ENCODE results near the gene HIF1AN. TPM values are rescaled to one million over a fixed set of nuclear protein-coding genes. Genes with fewer than 3 reads are reported as not detected.

HIF1AN gene
- total RNA-seq, 1 experiment from 2014 or later: 49.9 TPM

GRCh38 chr10:100607439-100607838 lies 71.7 kb downstream of the HIF1AN start:
- no peak for DNase-seq (ENCODE audit: low spot score)
- peaks cover 13% of the 10 kb centered on the region for H3K9me3 Mint-ChIP-seq
- peaks cover 48% of the 10 kb centered on the region for H3K27me3 Mint-ChIP-seq (ENCODE audit: low read depth)
- TF ChIP-seq ZNF671 (CRISPR knock-in tag; IDR thresholded peaks at IDR 0.05) (no peak), JAZF1 (CRISPR knock-in tag; IDR thresholded peaks at IDR 0.05) (no peak), CREM (CRISPR knock-in tag; IDR thresholded peaks at IDR 0.05) (no peak), MXD4 (CRISPR knock-in tag; IDR thresholded peaks at IDR 0.05; ENCODE audit: borderline replicate concordance) (no peak), USF2 (CRISPR knock-in tag; IDR thresholded peaks at IDR 0.05) (no peak), ERG (CRISPR knock-in tag; IDR thresholded peaks at IDR 0.05) (no peak), SP1 (CRISPR knock-in tag; conservative IDR thresholded peaks at IDR 0.05) (no peak), TP53 (CRISPR knock-in tag; IDR thresholded peaks at IDR 0.05) (no peak)
- TF ChIP-seq, protein P1, sequence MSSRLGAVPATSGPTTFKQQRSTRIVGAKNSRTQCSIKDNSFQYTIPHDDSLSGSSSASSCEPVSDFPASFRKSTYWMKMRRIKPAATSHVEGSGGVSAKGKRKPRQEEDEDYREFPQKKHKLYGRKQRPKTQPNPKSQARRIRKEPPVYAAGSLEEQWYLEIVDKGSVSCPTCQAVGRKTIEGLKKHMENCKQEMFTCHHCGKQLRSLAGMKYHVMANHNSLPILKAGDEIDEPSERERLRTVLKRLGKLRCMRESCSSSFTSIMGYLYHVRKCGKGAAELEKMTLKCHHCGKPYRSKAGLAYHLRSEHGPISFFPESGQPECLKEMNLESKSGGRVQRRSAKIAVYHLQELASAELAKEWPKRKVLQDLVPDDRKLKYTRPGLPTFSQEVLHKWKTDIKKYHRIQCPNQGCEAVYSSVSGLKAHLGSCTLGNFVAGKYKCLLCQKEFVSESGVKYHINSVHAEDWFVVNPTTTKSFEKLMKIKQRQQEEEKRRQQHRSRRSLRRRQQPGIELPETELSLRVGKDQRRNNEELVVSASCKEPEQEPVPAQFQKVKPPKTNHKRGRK (CRISPR knock-in tag; IDR thresholded peaks at IDR 0.05; ENCODE audit: borderline replicate concordance): no peak
- H3K27ac Mint-ChIP-seq: no peak overlapping the region
- no peak overlapping the region for H3K4me3 Mint-ChIP-seq
- ChIA-PET POLR2A (no interaction called here), CTCF (interaction anchor here (1.0 to 1.4 kb wide), 2 partner anchors 38 to 89 kb away, joined by 4 to 5 read pairs; no protein-coding TSS in a partner anchor)
- peaks cover 2% of the 10 kb centered on the region; the same call in 1 of the 2 replicates for H3K36me3 Mint-ChIP-seq
- ATAC-seq: no peak
- H3K4me1 Mint-ChIP-seq: no peaks in the 10 kb centered on the region

Other genes starting within 250 kb of the HIF1AN start
- 47.6 to 54.1 TPM (median 52.4 TPM) in 3 replicates for gene BLOC1S2, start 249.3 kb upstream of the HIF1AN start, total RNA-seq (2021)
- gene PKD2L1, start 205.7 kb upstream of the HIF1AN start, total RNA-seq (2021): 0.09 TPM in 1 of 3 replicates, not detected in the others
- gene SCD, start 188.7 kb upstream of the HIF1AN start, total RNA-seq (2021): 490 to 556 TPM (median 501 TPM) in 3 replicates
- 0.68 to 1.1 TPM (median 0.85 TPM) in 3 replicates for gene WNT8B, start 72.9 kb upstream of the HIF1AN start, total RNA-seq (2021)
- 6.4 to 7.9 TPM (median 6.7 TPM) in 3 replicates for gene SEC31B, start 16.1 kb upstream of the HIF1AN start, total RNA-seq (2021)
- 206 to 221 TPM (median 210 TPM) in 3 replicates for gene NDUFB8, start 6.1 kb upstream of the HIF1AN start, total RNA-seq (2021)
- gene PAX2, start 209.6 kb downstream of the HIF1AN start, total RNA-seq (2021): 0.09 to 0.21 TPM in 2 of 3 replicates, not detected in the other